SH-SY5Y (cell line): ENCODE data around the gene KCNK15.

Experiments used
- GATA2 ChIP-seq: IDR thresholded peaks from 2 replicates; pipeline ENCODE4 v1.6.1; 2011; ENCODE audit warnings: mild to moderate bottlenecking, low read depth, low read length
- GATA3 ChIP-seq: IDR thresholded peaks from 2 replicates; pipeline ENCODE4 v1.6.1; 2011; ENCODE audit warnings: low read depth, mild to moderate bottlenecking, low read length, moderate library complexity

DNA sequence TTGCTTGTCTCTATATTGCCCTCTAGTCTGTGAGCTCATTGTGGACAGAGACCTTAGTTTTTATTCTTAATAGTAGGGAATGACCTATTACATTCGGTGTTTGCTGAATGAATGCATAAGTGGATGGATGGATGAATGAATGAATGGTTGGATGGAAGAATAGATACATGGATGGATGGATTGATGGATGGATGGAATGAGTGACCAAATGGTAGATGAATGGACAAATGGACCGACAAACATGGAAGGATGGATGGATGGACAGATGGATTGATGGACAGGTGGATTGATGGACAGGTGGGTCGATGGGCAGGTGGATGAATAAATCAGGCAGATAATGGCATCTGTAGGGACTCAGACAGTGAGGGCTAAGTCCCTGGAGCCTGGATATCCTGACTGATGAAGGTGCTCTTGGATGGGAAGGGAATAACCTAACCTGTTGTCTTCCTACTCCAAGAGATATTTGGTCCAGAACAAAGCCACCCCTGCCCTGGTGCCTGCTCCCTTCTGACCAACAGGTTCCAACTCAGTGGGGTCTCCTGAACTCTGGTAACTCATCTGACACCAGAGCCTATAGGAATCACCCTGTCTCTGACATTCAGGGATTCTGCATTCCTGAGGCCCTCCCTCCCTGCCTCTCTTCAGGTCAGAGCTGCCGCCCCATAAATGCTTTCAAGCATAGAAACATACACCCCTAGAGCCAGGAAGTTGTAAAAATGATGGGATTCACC, 40.1 kb upstream of the KCNK15 start:
- TF ChIP-seq GATA2, result no peak
- no peak for TF ChIP-seq GATA3
